GM23338 (cell line): ENCODE results near the gene MBD5. TPM values are rescaled to one million over a fixed set of nuclear protein-coding genes. Genes with fewer than 3 reads are reported as not detected.

ENCODE experiments used
- ATAC-seq: fragments of 200-7000 bp; cut with Tn5 transposase; 3 replicates; pipeline ENCODE4 v1.9.1; 2020
- DNase-seq: peaks from one replicate; pipeline ENCODE4 v3.0.0-alpha.2; 2015; ENCODE audit warnings: low spot score
- H2AFZ ChIP-seq: fragments of 200-600 bp; sonication (generic); 2 replicates; pipeline ENCODE4 v1.8.0; 2016; ENCODE audit warnings: antibody characterized with exemption, mild to moderate bottlenecking, moderate library complexity
- H3F3A ChIP-seq: fragments of 200-600 bp; sonication (generic); replicated peaks from 2 replicates; pipeline ENCODE4 v1.8.0; 2017; ENCODE audit warnings: antibody characterized with exemption, mixed run types, low read depth
- H3K27ac ChIP-seq: fragments of 200-600 bp; sonication (generic); 2 replicates; pipeline ENCODE4 v1.6.1; 2016; ENCODE audit warnings: low read depth
- H3K27me3 ChIP-seq: fragments of 200-600 bp; sonication (generic); 2 replicates; pipeline ENCODE4 v1.8.0; 2016; ENCODE audit warnings: mild to moderate bottlenecking, mixed run types, moderate library complexity; ENCODE audit not compliant: insufficient read depth
- H3K36me3 ChIP-seq: fragments of 200-600 bp; sonication (generic); 2 replicates; pipeline ENCODE4 v1.8.0; 2016; ENCODE audit warnings: mild to moderate bottlenecking; ENCODE audit not compliant: insufficient read depth
- H3K4me1 ChIP-seq: fragments of 200-600 bp; sonication (generic); 2 replicates; pipeline ENCODE4 v1.8.0; 2016; ENCODE audit warnings: mild to moderate bottlenecking, moderate library complexity; ENCODE audit not compliant: insufficient read depth
- H3K4me2 ChIP-seq: fragments of 200-600 bp; sonication (generic); 2 replicates; pipeline ENCODE4 v1.7.1; 2017; ENCODE audit warnings: mixed run types
- H3K4me3 ChIP-seq: fragments of 200-600 bp; sonication (generic); 2 replicates; pipeline ENCODE4 v1.6.1; 2016; ENCODE audit warnings: mixed run types
- H3K79me2 ChIP-seq: fragments of 200-600 bp; sonication (generic); replicated peaks from 2 replicates; pipeline ENCODE4 v1.8.0; 2017; ENCODE audit warnings: mild to moderate bottlenecking; ENCODE audit not compliant: insufficient read depth
- H3K9me2 ChIP-seq: fragments of 200-600 bp; sonication (generic); 2 replicates; pipeline ENCODE4 v1.8.0; 2017; ENCODE audit not compliant: insufficient read depth
- H4K20me1 ChIP-seq: fragments of 200-600 bp; sonication (generic); replicated peaks from 2 replicates; pipeline ENCODE4 v1.8.0; 2017; ENCODE audit warnings: mild to moderate bottlenecking; ENCODE audit not compliant: insufficient read depth
- H3K27ac Mint-ChIP-seq: 2 replicates; pipeline ENCODE4 v1.8.0; 2020; ENCODE audit warnings: inconsistent platforms, mild to moderate bottlenecking, moderate library complexity, mixed read lengths
- H3K27me3 Mint-ChIP-seq: 3 replicates; pipeline ENCODE4 v1.8.0; 2022; ENCODE audit warnings: low read depth, mild to moderate bottlenecking, moderate library complexity, mixed read lengths, inconsistent platforms; ENCODE audit not compliant: insufficient read depth, poor library complexity
- H3K36me3 Mint-ChIP-seq: 3 replicates; pipeline ENCODE4 v1.8.0; 2021; ENCODE audit warnings: low read depth, mild to moderate bottlenecking, inconsistent platforms, moderate library complexity, mixed read lengths
- H3K4me1 Mint-ChIP-seq: 3 replicates; pipeline ENCODE4 v1.8.0; 2020; ENCODE audit warnings: mild to moderate bottlenecking, inconsistent platforms, mixed read lengths
- H3K4me3 Mint-ChIP-seq: 3 replicates; pipeline ENCODE4 v1.8.0; 2021; ENCODE audit warnings: moderate library complexity, mild to moderate bottlenecking, inconsistent platforms, mixed read lengths
- H3K9me3 Mint-ChIP-seq: 3 replicates; pipeline ENCODE4 v1.8.0; 2020; ENCODE audit warnings: moderate library complexity, mild to moderate bottlenecking, inconsistent platforms, mixed read lengths
- CREB1 ChIP-seq: fragments of 250-450 bp; sonication (Bioruptor Pico); IDR thresholded peaks from 2 replicates; pipeline ENCODE4 v1.5.0; 2020; ENCODE audit warnings: low read depth, mild to moderate bottlenecking, moderate library complexity
- CTCF ChIP-seq, 2 experiments: fragments of 200-600 bp in 1 of 2; sonication (generic) in 1 of 2; conservative IDR thresholded peaks; 2 replicates each; pipeline versions ENCODE4 v1.5.1 to v1.6.1; 2016 to 2017; ENCODE audit warnings: antibody characterized with exemption in 2 of 2, low read depth in 2 of 2, mild to moderate bottlenecking in 2 of 2, moderate library complexity in 1 of 2
- EZH2 ChIP-seq: fragments of 200-600 bp; sonication (generic); IDR thresholded peaks from one replicate; pipeline ENCODE4 v1.8.0; 2017; ENCODE audit warnings: antibody characterized with exemption, mild to moderate bottlenecking, low read depth; ENCODE audit not compliant: unreplicated experiment
- EZH2phosphoT487 ChIP-seq: fragments of 200-600 bp; sonication (generic); IDR thresholded peaks from one replicate; pipeline ENCODE4 v1.8.1; 2018; ENCODE audit warnings: antibody characterized with exemption; ENCODE audit not compliant: unreplicated experiment
- JUNB ChIP-seq: IDR thresholded peaks from one replicate; pipeline ENCODE4 v1.6.1; 2016; ENCODE audit warnings: antibody characterized with exemption; ENCODE audit not compliant: unreplicated experiment
- NANOG ChIP-seq: IDR thresholded peaks from 2 replicates; pipeline ENCODE4 v1.6.1; 2016; ENCODE audit warnings: antibody characterized with exemption, borderline replicate concordance
- POLR2AphosphoS5 ChIP-seq: IDR thresholded peaks from 2 replicates; pipeline ENCODE4 v1.6.1; 2016; ENCODE audit warnings: antibody characterized with exemption, low read depth
- REST ChIP-seq: IDR thresholded peaks from one replicate; pipeline ENCODE4 v1.6.1; 2018; ENCODE audit warnings: antibody characterized with exemption; ENCODE audit not compliant: unreplicated experiment
- STAT1 ChIP-seq: IDR thresholded peaks from one replicate; pipeline ENCODE4 v1.6.1; 2016; ENCODE audit warnings: antibody characterized with exemption; ENCODE audit not compliant: unreplicated experiment
- ZNF114 ChIP-seq: fragments of 250-450 bp; sonication (Bioruptor Pico); IDR thresholded peaks from 2 replicates; pipeline ENCODE4 v1.5.0; 2020; ENCODE audit warnings: mild to moderate bottlenecking, moderate library complexity
- ZNF331 ChIP-seq: fragments of 250-450 bp; sonication (Bioruptor Pico); IDR thresholded peaks from 2 replicates; pipeline ENCODE4 v1.5.0; 2020; ENCODE audit warnings: low read depth, mild to moderate bottlenecking, moderate library complexity
- polyA plus RNA-seq: library from polyadenylated mRNA; unstranded; fragments of >200 nt; fragmentation: Nextera tagmentation; extraction: Ambion mirVana; gene quantifications from 2 replicates; pipeline ENCODE4 v1.2.1, GENCODE V29; 2016
- total RNA-seq: library from RNA; depleted of rRNA; stranded (reverse); fragments of >200 nt; shearing (Covaris generic); gene quantifications from 2 replicates; pipeline ENCODE4 v1.2.3, GENCODE V29; 2014
- TF ChIP-seq, protein P1 (sequence below): fragments of 250-450 bp; sonication (Bioruptor Pico); IDR thresholded peaks from 2 replicates; pipeline ENCODE4 v1.5.0; 2020; ENCODE audit warnings: mild to moderate bottlenecking, moderate library complexity

The MBD5 gene
- total and polyA plus RNA-seq, 2 experiments from 2014 or later: 16.2 to 23.1 TPM

DNA sequence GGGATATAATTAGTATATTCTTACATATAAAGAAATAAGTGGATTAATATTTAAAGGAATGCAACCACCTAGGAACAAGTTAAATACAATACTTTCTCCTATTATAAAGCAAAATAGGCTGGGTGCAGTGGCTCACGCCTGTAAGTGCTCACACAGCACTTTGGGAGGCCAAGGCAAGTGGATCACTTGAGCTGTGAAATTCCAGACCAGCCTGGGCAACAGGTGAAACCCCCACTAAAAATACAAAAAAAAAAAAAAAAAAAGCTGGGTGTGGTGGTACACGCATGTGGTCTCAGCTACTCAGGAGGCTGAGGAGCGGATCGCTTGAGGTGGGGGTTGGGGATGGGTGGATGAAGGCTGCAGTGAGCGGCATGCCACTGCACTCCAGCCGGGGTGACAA, 337.5 kb downstream of the MBD5 start (continued):
- TF ChIP-seq CTCF (conservative IDR thresholded peaks at IDR 0.05; ENCODE audit: low read depth in 2 of 2) (no peak), CREB1 (CRISPR knock-in tag) (no peak), ZNF114 (CRISPR knock-in tag) (no peak)

- no peaks in the 10 kb centered on the region for H4K20me1 ChIP-seq
- H3K4me3 Mint-ChIP-seq: no peak overlapping the region
- H3K4me2 ChIP-seq: no peak overlapping the region
- TF ChIP-seq NANOG: no peak
- no peak for TF ChIP-seq EZH2
- no peak for TF ChIP-seq EZH2phosphoT487
- TF ChIP-seq, protein P1, sequence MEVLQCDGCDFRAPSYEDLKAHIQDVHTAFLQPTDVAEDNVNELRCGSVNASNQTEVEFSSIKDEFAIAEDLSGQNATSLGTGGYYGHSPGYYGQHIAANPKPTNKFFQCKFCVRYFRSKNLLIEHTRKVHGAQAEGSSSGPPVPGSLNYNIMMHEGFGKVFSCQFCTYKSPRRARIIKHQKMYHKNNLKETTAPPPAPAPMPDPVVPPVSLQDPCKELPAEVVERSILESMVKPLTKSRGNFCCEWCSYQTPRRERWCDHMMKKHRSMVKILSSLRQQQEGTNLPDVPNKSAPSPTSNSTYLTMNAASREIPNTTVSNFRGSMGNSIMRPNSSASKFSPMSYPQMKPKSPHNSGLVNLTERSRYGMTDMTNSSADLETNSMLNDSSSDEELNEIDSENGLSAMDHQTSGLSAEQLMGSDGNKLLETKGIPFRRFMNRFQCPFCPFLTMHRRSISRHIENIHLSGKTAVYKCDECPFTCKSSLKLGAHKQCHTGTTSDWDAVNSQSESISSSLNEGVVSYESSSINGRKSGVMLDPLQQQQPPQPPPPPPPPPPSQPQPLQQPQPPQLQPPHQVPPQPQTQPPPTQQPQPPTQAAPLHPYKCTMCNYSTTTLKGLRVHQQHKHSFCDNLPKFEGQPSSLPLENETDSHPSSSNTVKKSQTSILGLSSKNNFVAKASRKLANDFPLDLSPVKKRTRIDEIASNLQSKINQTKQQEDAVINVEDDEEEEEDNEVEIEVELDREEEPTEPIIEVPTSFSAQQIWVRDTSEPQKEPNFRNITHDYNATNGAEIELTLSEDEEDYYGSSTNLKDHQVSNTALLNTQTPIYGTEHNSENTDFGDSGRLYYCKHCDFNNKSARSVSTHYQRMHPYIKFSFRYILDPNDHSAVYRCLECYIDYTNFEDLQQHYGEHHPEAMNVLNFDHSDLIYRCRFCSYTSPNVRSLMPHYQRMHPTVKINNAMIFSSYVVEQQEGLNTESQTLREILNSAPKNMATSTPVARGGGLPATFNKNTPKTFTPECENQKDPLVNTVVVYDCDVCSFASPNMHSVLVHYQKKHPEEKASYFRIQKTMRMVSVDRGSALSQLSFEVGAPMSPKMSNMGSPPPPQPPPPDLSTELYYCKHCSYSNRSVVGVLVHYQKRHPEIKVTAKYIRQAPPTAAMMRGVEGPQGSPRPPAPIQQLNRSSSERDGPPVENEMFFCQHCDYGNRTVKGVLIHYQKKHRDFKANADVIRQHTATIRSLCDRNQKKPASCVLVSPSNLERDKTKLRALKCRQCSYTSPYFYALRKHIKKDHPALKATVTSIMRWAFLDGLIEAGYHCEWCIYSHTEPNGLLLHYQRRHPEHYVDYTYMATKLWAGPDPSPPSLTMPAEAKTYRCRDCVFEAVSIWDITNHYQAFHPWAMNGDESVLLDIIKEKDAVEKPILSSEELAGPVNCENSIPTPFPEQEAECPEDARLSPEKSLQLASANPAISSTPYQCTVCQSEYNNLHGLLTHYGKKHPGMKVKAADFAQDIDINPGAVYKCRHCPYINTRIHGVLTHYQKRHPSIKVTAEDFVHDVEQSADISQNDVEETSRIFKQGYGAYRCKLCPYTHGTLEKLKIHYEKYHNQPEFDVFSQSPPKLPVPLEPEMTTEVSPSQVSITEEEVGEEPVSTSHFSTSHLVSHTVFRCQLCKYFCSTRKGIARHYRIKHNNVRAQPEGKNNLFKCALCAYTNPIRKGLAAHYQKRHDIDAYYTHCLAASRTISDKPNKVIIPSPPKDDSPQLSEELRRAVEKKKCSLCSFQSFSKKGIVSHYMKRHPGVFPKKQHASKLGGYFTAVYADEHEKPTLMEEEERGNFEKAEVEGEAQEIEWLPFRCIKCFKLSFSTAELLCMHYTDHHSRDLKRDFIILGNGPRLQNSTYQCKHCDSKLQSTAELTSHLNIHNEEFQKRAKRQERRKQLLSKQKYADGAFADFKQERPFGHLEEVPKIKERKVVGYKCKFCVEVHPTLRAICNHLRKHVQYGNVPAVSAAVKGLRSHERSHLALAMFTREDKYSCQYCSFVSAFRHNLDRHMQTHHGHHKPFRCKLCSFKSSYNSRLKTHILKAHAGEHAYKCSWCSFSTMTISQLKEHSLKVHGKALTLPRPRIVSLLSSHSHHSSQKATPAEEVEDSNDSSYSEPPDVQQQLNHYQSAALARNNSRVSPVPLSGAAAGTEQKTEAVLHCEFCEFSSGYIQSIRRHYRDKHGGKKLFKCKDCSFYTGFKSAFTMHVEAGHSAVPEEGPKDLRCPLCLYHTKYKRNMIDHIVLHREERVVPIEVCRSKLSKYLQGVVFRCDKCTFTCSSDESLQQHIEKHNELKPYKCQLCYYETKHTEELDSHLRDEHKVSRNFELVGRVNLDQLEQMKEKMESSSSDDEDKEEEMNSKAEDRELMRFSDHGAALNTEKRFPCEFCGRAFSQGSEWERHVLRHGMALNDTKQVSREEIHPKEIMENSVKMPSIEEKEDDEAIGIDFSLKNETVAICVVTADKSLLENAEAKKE (CRISPR knock-in tag): no peak
- TF ChIP-seq STAT1: no peak
- TF ChIP-seq ZNF114 (CRISPR knock-in tag): no peak
- no peak for TF ChIP-seq CREB1 (CRISPR knock-in tag)
- TF ChIP-seq REST: no peak
- no peak for TF ChIP-seq ZNF331
- TF ChIP-seq JUNB: no peak
- TF ChIP-seq CTCF (conservative IDR thresholded peaks at IDR 0.05; ENCODE audit: low read depth in 2 of 2): no peak
- no peak for TF ChIP-seq POLR2AphosphoS5
Observed at GRCh38 chr2:148360662-148361061, 339.8 kb downstream of the MBD5 start.

More at GRCh38 chr2:148360662-148361061, 339.8 kb downstream of the MBD5 start:
- no peak overlapping the region for H3K27ac ChIP-seq
- H3F3A ChIP-seq: no peaks in the 10 kb centered on the region
- no peaks in the 10 kb centered on the region for H3K36me3 ChIP-seq
- no peaks in the 10 kb centered on the region for H3K27me3 ChIP-seq
- no peak overlapping the region for H2AFZ ChIP-seq
- no peak for DNase-seq
- no peak for ATAC-seq
- Mint-ChIP-seq H3K27ac (no peak overlapping the region), H3K27me3 (peaks cover 1% of the 10 kb centered on the region), H3K36me3 (peaks cover 12% of the 10 kb centered on the region), H3K4me1 (peaks cover 22% of the 10 kb centered on the region), H3K9me3 (0 out of 3 replicates have a peak, but pooled peaks cover 5% of the 10 kb centered on the region)
- H3K79me2 ChIP-seq: no peaks in the 10 kb centered on the region
- peaks cover 13% of the 10 kb centered on the region for H3K4me1 ChIP-seq
- no peaks in the 10 kb centered on the region; the same call in 1 of the 2 replicates for H3K9me2 ChIP-seq
- H3K4me3 ChIP-seq: no peak overlapping the region
